NCI-H2029 treated with DMSO at 0.1 percent for 48 hours (cell line): ENCODE results near the gene CACYBP.

Experiments
- DNase-seq: peaks from one replicate; lab custom pipeline; 2025; lab: John Stamatoyannopoulos, UW

Gene CACYBP

GRCh38 chr1:174974711-174975119 lies 25.0 kb upstream of the CACYBP start:
- no peak for DNase-seq

- DNase-seq, result no peak
These were observed 24.0 kb upstream of the CACYBP start for GRCh38 chr1:174975764-174976163.

- no peak for DNase-seq
These were observed 23.2 kb upstream of the CACYBP start for GRCh38 chr1:174976436-174977108.

GRCh38 chr1:174982971-174983689 lies 16.6 kb upstream of the CACYBP start:
- DNase-seq, result no peak

- DNase-seq, result no peak
These were observed 14.8 kb upstream of the CACYBP start for GRCh38 chr1:174984952-174985351.

GRCh38 chr1:174988539-174988938 lies 11.2 kb upstream of the CACYBP start:
- DNase-seq, result no peak

GRCh38 chr1:174988986-174989385 lies 10.8 kb upstream of the CACYBP start:
- no peak for DNase-seq

GRCh38 chr1:174989536-174990220 lies 10.1 kb upstream of the CACYBP start:
- DNase-seq, result no peak

- peak; percentile 40 for DNase-seq
These were observed 9.3 kb upstream of the CACYBP start for GRCh38 chr1:174990382-174990999.

GRCh38 chr1:174991473-174991872 lies 8.3 kb upstream of the CACYBP start:
- no peak for DNase-seq

- DNase-seq, result no peak
These were observed 4.6 kb upstream of the CACYBP start for GRCh38 chr1:174995121-174995520.

- DNase-seq, result no peak
These were observed 3.8 kb upstream of the CACYBP start for GRCh38 chr1:174995916-174996315.

GRCh38 chr1:174996476-174996875 lies 3.3 kb upstream of the CACYBP start:
- DNase-seq, result no peak

- no peak for DNase-seq
These were observed 2.7 kb upstream of the CACYBP start for GRCh38 chr1:174997041-174997440.

GRCh38 chr1:174998569-174999215 lies 1.1 kb upstream of the CACYBP start:
- DNase-seq, result peak; percentile 41

GRCh38 chr1:174999216-174999935 lies 371 bp upstream of the CACYBP start:
- DNase-seq, result peak; percentile 69

GRCh38 chr1:175000697-175001187 lies 995 bp downstream of the CACYBP start:
- DNase-seq, result no peak

GRCh38 chr1:175002910-175003517 lies 3.3 kb downstream of the CACYBP start:
- DNase-seq, result no peak

GRCh38 chr1:175003521-175003920 lies 3.8 kb downstream of the CACYBP start:
- DNase-seq, result no peak

GRCh38 chr1:175005085-175005783 lies 5.5 kb downstream of the CACYBP start:
- no peak for DNase-seq
